Esophagus muscularis mucosa (tissue), 4 donors: Measurements from ENCODE around the gene BBS7.

Experiments
- CTCF ChIP-seq, 3 experiments: fragments of 200-600 bp in 2 of 3; fragments of 450-650 bp in 1 of 3; sonication (generic) in 2 of 3; IDR thresholded peaks; one replicate each; pipeline ENCODE4 v1.5.1; 2017 to 2019; ENCODE audit warnings: antibody characterized with exemption in 3 of 3, mild to moderate bottlenecking in 2 of 3, moderate library complexity in 1 of 3
- EP300 ChIP-seq: sonication (generic); formaldehyde crosslinking; IDR thresholded peaks from one replicate; pipeline ENCODE4 v1.6.1; 2017; ENCODE audit warnings: antibody characterized with exemption
- POLR2A ChIP-seq: fragments of 450-650 bp; IDR thresholded peaks from one replicate; pipeline ENCODE4 v1.6.1; 2017; ENCODE audit warnings: antibody characterized with exemption, moderate library complexity, mild to moderate bottlenecking, low read depth
- POLR2AphosphoS5 ChIP-seq, 2 donors: sonication (generic); formaldehyde crosslinking; IDR thresholded peaks; one replicate each; pipeline ENCODE4 v1.6.1; 2017; ENCODE audit warnings: antibody characterized with exemption in 2 of 2

GRCh38 chr4:121823505-121824170, 46.6 kb downstream of the BBS7 start, which contains the start of gene CCNA2:
- no peak for TF ChIP-seq POLR2A
- TF ChIP-seq CTCF (IDR thresholded peaks at IDR 0.05), result no peak
- no peak for TF ChIP-seq EP300
- peak; percentile 73 to 90 for TF ChIP-seq POLR2AphosphoS5 (IDR thresholded peaks at IDR 0.05)
